HG03060 (cell line): ENCODE data around the gene UBE2B.
"Not testable (repeated sequence)": the region's sequence is repeated elsewhere in the genome, so short reads cannot be mapped to it uniquely, and the experiment has no call there.

Experiments used
- ATAC-seq: cut with Tn5 transposase; IDR thresholded peaks from one replicate; pipeline ENCODE4 v1.9.1; 2021; ENCODE audit warnings: low read depth, moderate number of reproducible peaks; ENCODE audit not compliant: unreplicated experiment

UBE2B gene

DNA sequence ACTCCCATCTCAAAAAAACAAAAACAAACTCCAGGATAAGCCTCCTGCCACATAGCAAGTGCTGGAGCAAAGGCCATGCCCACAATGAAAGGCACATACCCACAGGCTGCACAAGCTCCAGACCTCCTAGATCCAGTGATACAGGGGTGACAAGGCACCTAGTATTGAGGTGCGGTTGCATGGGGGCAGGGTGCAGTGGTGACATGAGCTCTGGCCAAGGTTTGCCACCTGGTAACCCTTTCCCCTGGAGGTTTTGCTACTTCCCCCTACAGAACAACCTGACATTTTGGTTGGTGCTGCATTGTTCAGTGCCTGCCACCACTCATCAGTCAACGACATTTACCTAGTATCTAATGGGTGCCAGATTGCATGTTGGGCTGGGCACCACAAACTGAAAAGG, 25.8 kb downstream of the UBE2B start:
- no peak for ATAC-seq

GRCh38 chr5:134398609-134399155, 27.3 kb downstream of the UBE2B start:
- ATAC-seq, result no peak

DNA sequence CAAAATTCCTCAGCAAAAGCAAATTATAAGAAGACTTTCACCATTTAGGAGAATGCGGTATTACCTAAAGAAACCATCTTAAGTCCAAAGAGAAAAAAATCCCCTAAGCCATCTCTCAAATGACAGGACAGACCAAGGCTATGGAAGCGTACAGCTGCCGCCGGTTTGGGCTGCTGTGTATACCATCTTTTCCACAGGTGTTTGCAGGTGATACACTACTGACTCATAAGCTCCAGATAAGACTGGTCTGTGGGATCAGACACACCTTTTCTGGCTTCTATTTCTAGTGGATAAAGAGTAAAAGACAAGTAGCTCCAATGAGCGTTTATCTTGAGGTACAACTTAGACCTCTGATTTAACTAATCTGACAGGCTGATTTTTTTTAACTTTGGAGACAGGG, 32.6 kb downstream of the UBE2B start:
- no peak for ATAC-seq

- ATAC-seq, result no peak
These were observed 35.0 kb downstream of the UBE2B start for GRCh38 chr5:134406390-134406789.

DNA sequence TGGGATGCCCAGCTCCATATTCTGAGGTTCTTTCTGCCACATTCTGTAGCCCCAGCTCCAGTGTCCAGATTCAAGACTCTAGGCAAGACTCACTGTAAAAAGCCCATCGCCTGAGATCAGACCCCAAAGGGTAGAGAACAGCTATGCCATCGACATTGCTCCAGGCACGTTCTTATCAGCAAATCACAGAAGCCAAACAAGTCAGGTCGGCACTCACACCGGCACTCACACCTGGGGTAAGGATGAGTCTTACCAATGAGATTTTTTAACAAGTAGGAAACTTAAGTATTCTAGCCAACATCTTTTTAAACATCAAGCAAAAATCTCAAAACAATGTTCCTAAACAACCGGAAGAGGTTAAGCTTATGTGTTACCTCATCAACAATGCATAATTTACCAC, 38.0 kb downstream of the UBE2B start:
- no peak for ATAC-seq

DNA sequence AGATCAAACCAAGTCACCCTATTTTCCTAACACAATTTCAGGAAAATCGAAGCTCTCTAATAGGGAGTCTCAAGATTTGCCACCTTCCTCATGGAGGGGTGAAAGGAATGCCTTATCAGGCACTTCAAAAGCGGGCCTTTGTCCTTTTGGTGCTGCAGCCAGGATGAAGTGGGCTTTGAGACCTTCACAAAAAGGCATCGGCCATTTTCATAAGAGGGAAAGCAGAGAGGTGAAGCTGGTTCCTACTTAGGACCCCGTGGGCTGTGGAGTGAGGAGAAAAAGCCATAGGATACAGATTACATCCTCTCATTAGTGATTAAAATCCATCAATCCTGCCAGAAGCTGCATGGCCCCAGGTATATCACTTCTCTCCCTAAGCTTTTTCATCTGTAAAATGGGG, 39.5 kb downstream of the UBE2B start:
- no peak for ATAC-seq

GRCh38 chr5:134411228-134411545, 39.8 kb downstream of the UBE2B start:
- ATAC-seq, result no peak

- peak; percentile 61 for ATAC-seq
These were observed 40.3 kb downstream of the UBE2B start, which contains the start of gene CDKN2AIPNL for GRCh38 chr5:134411546-134412266. Gene CDKN2AIPNL (minus strand): TSS chr5:134411881. CDS start chr5:134411854, 27 bp downstream.

DNA sequence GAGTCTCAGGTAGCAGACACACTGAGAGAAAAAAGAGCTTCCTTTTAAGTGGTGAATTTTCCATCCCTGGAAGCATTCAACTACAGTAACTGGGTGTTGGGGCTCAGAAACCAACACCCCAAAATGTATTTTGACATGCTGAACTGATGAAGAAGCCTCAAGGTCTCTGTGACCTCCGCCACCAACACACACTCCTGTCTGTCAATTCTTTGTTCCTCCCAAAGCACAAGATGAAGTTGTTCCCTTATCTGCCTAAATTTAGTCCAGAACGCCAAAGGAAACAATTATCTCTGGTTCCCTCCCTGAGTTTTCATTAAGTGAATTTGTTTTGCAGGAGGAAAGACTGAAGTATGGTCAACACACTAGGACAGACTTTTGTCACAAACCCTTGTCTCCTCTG, 41.7 kb downstream of the UBE2B start:
- ATAC-seq, result no peak

DNA sequence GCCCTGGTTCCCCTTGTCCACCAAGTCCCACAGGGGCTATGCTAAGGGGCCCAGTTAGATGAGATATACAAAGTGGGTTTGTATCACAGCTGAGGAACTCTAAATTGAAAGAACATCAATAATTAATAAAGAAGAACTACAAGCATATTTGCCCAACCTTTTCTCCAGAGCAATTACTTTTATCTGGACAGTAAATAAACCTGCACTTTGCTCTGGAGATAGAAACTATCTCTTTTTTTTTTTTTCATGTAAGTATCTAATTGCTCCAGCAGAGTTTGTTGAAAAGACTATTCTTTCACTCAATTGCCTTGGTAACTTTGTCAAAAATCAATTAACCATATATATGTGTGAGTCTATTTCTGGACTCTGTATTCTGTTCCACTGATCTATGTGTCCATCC, 46.3 kb downstream of the UBE2B start:
- ATAC-seq, result no peak

DNA sequence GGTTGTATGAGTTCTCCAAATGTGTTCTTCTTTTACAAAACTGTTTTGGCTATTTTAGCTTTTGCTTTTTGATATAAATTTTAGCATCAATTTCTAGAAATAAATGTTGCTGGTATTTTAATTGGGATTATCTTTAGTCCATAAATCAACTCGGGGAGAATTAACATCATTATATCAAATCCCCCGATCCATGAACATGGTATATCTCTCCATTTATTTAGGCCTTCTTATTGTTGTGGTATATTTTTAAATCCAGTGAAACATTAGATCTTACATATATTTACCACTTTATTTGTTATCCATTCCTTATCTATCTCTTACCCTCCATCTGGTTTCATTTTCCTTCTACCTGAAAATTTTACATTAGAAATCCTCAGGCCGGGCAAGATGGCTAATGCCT, 47.6 kb downstream of the UBE2B start:
- ATAC-seq, result no peak

DNA sequence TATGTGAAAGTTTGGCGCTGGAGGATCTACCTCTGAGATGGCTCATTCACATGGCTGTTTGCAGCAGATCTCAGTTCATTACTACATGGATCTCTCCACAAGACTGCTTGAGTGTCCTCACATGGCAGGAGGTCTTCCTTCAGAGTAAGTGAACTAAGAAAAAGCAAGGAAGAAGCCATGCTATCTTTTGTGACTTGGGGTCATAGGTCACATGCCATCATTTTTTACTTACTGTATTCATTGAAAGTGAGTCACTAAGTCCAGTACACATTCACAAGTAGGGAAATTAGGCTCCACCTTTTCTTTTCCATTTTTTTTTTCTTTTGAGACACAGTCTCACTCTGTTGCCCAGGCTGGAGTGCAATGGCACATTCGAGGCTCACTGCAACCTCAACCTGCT, 49.0 kb downstream of the UBE2B start:
- no peak for ATAC-seq

GRCh38 chr5:134421038-134421437, 49.7 kb downstream of the UBE2B start:
- ATAC-seq, result not testable (repeated sequence)

DNA sequence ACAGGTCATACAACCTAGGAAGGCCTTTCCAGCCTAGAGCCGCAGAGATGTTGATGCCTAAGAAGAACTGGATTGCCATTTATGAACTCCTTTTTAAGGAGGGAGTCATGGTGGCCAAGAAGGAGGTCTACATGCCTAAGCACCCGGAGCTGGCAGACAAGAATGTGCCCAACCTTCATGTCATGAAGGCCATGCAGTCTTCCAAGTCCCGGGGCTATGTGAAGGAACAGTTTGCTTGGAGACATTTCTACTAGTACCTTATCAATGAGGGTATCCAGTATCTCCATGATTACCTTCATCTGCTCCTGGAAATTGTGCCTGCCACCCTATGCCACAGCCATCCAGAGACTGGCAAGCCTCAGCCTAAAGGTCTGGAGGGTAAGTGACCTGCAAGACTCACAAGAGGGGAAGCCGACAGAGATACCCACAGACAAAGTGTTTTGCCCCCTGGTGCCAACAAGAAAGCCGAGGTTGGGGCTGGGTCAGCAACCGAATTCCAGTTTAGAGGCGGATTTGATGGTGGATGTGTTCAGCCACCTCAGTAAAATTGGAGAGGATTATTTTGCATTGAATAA, 51.5 kb downstream of the UBE2B start:
- no peak for ATAC-seq

DNA sequence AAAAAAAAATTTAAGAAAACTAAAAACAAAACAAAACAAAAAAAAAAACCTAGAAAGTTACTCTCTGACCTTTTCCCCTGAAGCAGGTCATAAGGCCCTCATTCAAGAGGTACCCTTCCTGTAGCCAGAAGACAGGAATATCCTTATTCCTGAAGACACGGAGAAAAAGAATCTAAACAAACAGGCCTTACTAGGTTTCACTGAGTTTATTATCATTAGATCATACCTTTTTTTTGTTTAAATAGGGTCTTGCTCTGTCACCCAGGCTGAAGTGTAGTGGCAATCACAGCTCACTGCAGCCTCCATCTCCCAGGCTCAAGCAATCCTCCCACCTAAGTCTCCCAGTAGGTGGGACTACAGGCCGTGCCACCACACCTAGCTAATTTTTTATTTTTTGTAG, 52.0 kb downstream of the UBE2B start:
- no peak for ATAC-seq

DNA sequence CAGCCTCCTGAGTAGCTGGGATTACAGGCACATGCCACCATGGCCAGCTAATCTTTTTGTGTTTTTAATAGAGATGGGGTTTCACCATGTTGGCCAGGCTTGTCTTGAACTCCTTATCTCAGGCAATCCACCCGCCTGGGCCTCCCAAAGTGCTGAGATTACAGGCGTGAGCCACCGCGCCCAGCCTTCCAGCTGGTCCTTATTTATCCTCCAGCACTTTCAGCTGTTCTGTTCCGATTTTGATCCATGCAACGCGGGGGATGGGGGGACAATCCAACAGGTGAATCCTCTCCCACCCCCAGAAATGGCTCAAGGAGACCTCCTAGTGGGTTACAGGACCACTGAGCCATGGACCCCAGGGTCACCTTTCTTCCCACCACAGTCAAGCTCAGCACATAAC, 55.0 kb downstream of the UBE2B start:
- ATAC-seq, result no peak

- ATAC-seq, result no peak
These were observed 56.2 kb downstream of the UBE2B start for GRCh38 chr5:134427540-134428041.

DNA sequence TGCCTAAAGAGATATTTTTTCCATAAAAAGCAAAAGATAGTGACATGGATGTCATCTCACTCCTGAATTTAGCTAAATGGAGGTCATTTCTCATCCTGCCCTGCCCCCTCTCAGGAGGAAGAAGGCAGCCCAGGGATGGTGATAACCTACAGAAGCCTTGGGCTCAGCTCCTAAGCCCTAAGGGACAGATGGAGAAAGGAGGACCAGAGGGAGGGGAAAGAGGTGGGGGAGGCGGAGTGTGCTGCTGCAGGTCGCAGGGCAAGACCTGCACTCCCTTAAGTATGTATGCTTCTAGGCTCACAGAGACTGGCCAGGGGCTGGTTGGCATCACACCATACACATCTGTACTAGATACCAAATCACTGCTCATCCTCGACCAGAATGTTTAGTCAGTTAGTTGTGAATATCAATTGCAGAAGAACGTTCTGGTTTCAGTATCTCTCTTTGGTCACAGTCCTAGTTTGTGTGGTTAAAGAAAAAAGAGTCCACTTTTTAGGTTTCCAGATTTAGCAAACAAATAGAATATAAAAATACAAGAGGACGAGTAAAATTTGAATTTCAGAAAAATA, 58.7 kb downstream of the UBE2B start:
- ATAC-seq, result no peak

GRCh38 chr5:134432174-134432573, 60.8 kb downstream of the UBE2B start:
- no peak for ATAC-seq

GRCh38 chr5:134432677-134433359, 61.4 kb downstream of the UBE2B start:
- no peak for ATAC-seq

GRCh38 chr5:134435560-134435959, 64.2 kb downstream of the UBE2B start:
- ATAC-seq, result no peak
